HepG2 (cell line): ENCODE results near the gene CEP76.

Experiments
- BRD4 ChIP-seq: sonication (generic); formaldehyde crosslinking; IDR thresholded peaks from 2 replicates; pipeline ENCODE4 v1.4.0; 2020; ENCODE audit warnings: missing genetic modification reagents
- CHD4 ChIP-seq: fragments of 200-600 bp; sonication (generic); IDR thresholded peaks from 2 replicates; pipeline ENCODE4 v1.7.0; 2017; ENCODE audit warnings: mild to moderate bottlenecking, low read length, borderline replicate concordance
- CTCF ChIP-seq: sonication (generic); formaldehyde crosslinking; IDR thresholded peaks from 2 replicates; pipeline ENCODE4 v1.5.0; 2020; ENCODE audit warnings: mild to moderate bottlenecking, missing genetic modification reagents, moderate library complexity
- EZH2 ChIP-seq: conservative IDR thresholded peaks from 2 replicates; pipeline ENCODE4 v1.6.1; 2012; ENCODE audit warnings: mild to moderate bottlenecking, low read depth, low read length, moderate library complexity
- IRF2 ChIP-seq: IDR thresholded peaks from 2 replicates; pipeline ENCODE4 v1.6.1; 2018; ENCODE audit warnings: missing genetic modification reagents, missing compliant biosample characterization
- IRF9 ChIP-seq: sonication (generic); formaldehyde crosslinking; IDR thresholded peaks from 2 replicates; pipeline ENCODE4 v1.8.0; 2022; ENCODE audit warnings: missing genetic modification reagents, mild to moderate bottlenecking, borderline replicate concordance
- POLR2A ChIP-seq, 2 experiments: IDR thresholded peaks; 2 replicates each; pipeline ENCODE4 v1.6.1; 2011; ENCODE audit warnings: low read depth in 2 of 2, low read length in 2 of 2, mild to moderate bottlenecking in 1 of 2, moderate library complexity in 1 of 2; ENCODE audit not compliant: insufficient read depth in 1 of 2
- RAD51 ChIP-seq: fragments of 450-650 bp; IDR thresholded peaks from 2 replicates; pipeline ENCODE4 v1.6.1; 2016; ENCODE audit warnings: borderline replicate concordance
- REPIN1 ChIP-seq: sonication (generic); formaldehyde crosslinking; IDR thresholded peaks from 2 replicates; pipeline ENCODE4 v1.8.0; 2022; ENCODE audit warnings: missing genetic modification reagents, low read depth, mild to moderate bottlenecking, borderline replicate concordance
- ZNF225 ChIP-seq: sonication (generic); formaldehyde crosslinking; IDR thresholded peaks from 2 replicates; pipeline ENCODE4 v1.4.0; 2020; ENCODE audit warnings: mild to moderate bottlenecking, missing genetic modification reagents
- ZNF841 ChIP-seq: sonication (generic); formaldehyde crosslinking; IDR thresholded peaks from 2 replicates; pipeline ENCODE4 v1.8.1; 2023; ENCODE audit warnings: missing genetic modification reagents, borderline replicate concordance
- TF ChIP-seq, protein P1 (sequence below), 2 experiments: sonication (generic) in 1 of 2; formaldehyde crosslinking in 1 of 2; IDR thresholded peaks; 2 replicates each; pipeline versions ENCODE4 v1.4.0 to v1.6.1; 2018 to 2020; ENCODE audit warnings: missing genetic modification reagents in 2 of 2, borderline replicate concordance in 1 of 2, low read depth in 1 of 2, mild to moderate bottlenecking in 1 of 2, missing biosample characterization in 1 of 2

DNA sequence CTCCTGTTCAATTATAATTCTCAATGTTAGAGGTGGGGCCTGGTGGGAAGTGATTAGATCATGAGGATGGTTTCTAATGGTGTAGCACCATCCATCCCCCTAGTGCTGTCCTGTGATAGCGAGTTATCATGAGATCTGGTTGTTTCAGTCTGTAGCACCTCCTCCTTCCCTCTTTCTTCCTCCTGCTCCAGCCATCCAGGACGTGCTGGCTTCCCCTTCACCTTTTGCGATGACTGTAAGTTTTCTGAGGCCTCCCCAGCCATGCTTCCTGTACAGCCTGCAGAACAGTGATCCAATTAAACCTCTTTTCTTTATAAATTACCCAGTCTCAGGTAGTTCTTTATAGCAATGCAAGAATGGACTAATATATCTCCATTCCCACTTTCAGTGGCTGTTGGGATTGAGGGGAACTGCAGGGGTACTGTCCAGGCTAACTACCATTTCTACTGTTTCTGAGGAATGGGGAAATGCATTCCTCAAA is 63.8 kb downstream of the CEP76 start:
- TF ChIP-seq IRF9 (CRISPR knock-in tag) (no peak), BRD4 (CRISPR knock-in tag) (no peak), POLR2A (IDR thresholded peaks at IDR 0.05; ENCODE audit: insufficient read depth in 1 of 2, low read depth in 2 of 2, low read length in 2 of 2) (no peak), RAD51 (no peak), ZNF225 (no peak), EZH2 (no peak), IRF2 (CRISPR knock-in tag) (no peak), CTCF (CRISPR knock-in tag) (no peak), ZNF841 (CRISPR knock-in tag) (no peak), CHD4 (no peak), REPIN1 (CRISPR knock-in tag) (no peak)
- TF ChIP-seq, protein P1, sequence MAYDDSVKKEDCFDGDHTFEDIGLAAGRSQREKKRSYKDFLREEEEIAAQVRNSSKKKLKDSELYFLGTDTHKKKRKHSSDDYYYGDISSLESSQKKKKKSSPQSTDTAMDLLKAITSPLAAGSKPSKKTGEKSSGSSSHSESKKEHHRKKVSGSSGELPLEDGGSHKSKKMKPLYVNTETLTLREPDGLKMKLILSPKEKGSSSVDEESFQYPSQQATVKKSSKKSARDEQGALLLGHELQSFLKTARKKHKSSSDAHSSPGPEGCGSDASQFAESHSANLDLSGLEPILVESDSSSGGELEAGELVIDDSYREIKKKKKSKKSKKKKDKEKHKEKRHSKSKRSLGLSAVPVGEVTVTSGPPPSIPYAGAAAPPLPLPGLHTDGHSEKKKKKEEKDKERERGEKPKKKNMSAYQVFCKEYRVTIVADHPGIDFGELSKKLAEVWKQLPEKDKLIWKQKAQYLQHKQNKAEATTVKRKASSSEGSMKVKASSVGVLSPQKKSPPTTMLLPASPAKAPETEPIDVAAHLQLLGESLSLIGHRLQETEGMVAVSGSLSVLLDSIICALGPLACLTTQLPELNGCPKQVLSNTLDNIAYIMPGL (CRISPR knock-in tag; IDR thresholded peaks at IDR 0.05; ENCODE audit: borderline replicate concordance in 1 of 2, low read depth in 1 of 2): no peak
